Measurements from ENCODE around the gene PLEKHB2. TPM values are rescaled to one million over a fixed set of nuclear protein-coding genes. Genes with fewer than 3 reads are reported as not detected.
A peak's percentile ranks its signal among the peaks of the same experiment; 100 is the strongest.
"Not testable (repeated sequence)": the region's sequence is repeated elsewhere in the genome, so short reads cannot be mapped to it uniquely, and the experiment has no call there.

PLEKHB2 gene
- total RNA-seq, 2 donors from 2014 or later, result 68.1 to 72.6 TPM

- Mint-ChIP-seq H3K4me1 (peaks cover 38% of the 10 kb centered on the region), H3K27me3 (no peaks in the 10 kb centered on the region), H3K27ac (peak overlapping the region; percentile 99), H3K36me3 (ENCODE audit: low read depth) (peaks cover 5% of the 10 kb centered on the region), H3K4me3 (peak overlapping the region; percentile 98)
- no peaks in the 10 kb centered on the region for H3K9me3 ChIP-seq (ENCODE audit: control insufficient read depth, low read length, poor library complexity, severe bottlenecking)
- no peak for ATAC-seq
- DNase-seq, result no peak
Observed at GRCh38 chr2:131105950-131106801, 1.0 kb downstream of the PLEKHB2 start.

GRCh38 chr2:131112529-131112928, 7.4 kb downstream of the PLEKHB2 start:
- H3K27ac Mint-ChIP-seq, result peak overlapping the region; percentile 80
- no peaks in the 10 kb centered on the region for H3K27me3 Mint-ChIP-seq

GRCh38 chr2:131113566-131114227, 8.6 kb downstream of the PLEKHB2 start:
- H3K27ac Mint-ChIP-seq, result peak overlapping the region; percentile 80
- H3K36me3 Mint-ChIP-seq (ENCODE audit: low read depth), result peaks cover 2% of the 10 kb centered on the region
- no peak overlapping the region for H3K4me3 Mint-ChIP-seq
- no peaks in the 10 kb centered on the region for H3K27me3 Mint-ChIP-seq
- no peaks in the 10 kb centered on the region for H3K9me3 ChIP-seq (ENCODE audit: control insufficient read depth, low read length, poor library complexity, severe bottlenecking)
- peaks cover 38% of the 10 kb centered on the region for H3K4me1 Mint-ChIP-seq
- ATAC-seq (no peak), DNase-seq (no peak)

More at GRCh38 chr2:131112529-131112928, 7.4 kb downstream of the PLEKHB2 start:
- H3K9me3 ChIP-seq (ENCODE audit: control insufficient read depth, low read length, poor library complexity, severe bottlenecking), result no peaks in the 10 kb centered on the region
- no peak overlapping the region for H3K4me3 Mint-ChIP-seq
- H3K36me3 Mint-ChIP-seq (ENCODE audit: low read depth), result peaks cover 2% of the 10 kb centered on the region
- H3K4me1 Mint-ChIP-seq, result peaks cover 36% of the 10 kb centered on the region
- ATAC-seq, result no peak
- DNase-seq, result no peak

GRCh38 chr2:131114950-131115349, 9.8 kb downstream of the PLEKHB2 start:
- H3K27me3 Mint-ChIP-seq; H3K36me3 Mint-ChIP-seq (ENCODE audit: low read depth); DNase-seq; H3K27ac Mint-ChIP-seq; H3K9me3 ChIP-seq (ENCODE audit: control insufficient read depth, low read length, poor library complexity, severe bottlenecking); ATAC-seq: not testable (repeated sequence)
- H3K4me3 Mint-ChIP-seq, result peak overlapping the region; percentile 22
- H3K4me1 Mint-ChIP-seq, result peaks cover 36% of the 10 kb centered on the region

GRCh38 chr2:131115752-131116151, 10.6 kb downstream of the PLEKHB2 start:
- no peak overlapping the region for H3K4me3 Mint-ChIP-seq

GRCh38 chr2:131120815-131121317, 15.7 kb downstream of the PLEKHB2 start:
- Mint-ChIP-seq H3K27ac (peak overlapping the region; percentile 14), H3K27me3 (no peaks in the 10 kb centered on the region), H3K36me3 (ENCODE audit: low read depth) (peaks cover 4% of the 10 kb centered on the region), H3K4me3 (no peak overlapping the region), H3K4me1 (peaks cover 19% of the 10 kb centered on the region)
- no peak for DNase-seq
- H3K9me3 ChIP-seq (ENCODE audit: control insufficient read depth, low read length, poor library complexity, severe bottlenecking), result no peaks in the 10 kb centered on the region
- no peak for ATAC-seq

More at GRCh38 chr2:131115752-131116151, 10.6 kb downstream of the PLEKHB2 start:
- no peak for ATAC-seq
- Mint-ChIP-seq H3K36me3 (ENCODE audit: low read depth) (peaks cover 4% of the 10 kb centered on the region), H3K4me1 (peaks cover 36% of the 10 kb centered on the region), H3K27me3 (no peaks in the 10 kb centered on the region), H3K27ac (peak overlapping the region; percentile 24)
- DNase-seq, result no peak
- no peaks in the 10 kb centered on the region for H3K9me3 ChIP-seq (ENCODE audit: control insufficient read depth, low read length, poor library complexity, severe bottlenecking)

- H3K4me1 Mint-ChIP-seq, result peaks cover 19% of the 10 kb centered on the region
- ATAC-seq, result no peak
- no peak overlapping the region for H3K4me3 Mint-ChIP-seq
- DNase-seq, result no peak
- H3K9me3 ChIP-seq (ENCODE audit: control insufficient read depth, low read length, poor library complexity, severe bottlenecking), result no peaks in the 10 kb centered on the region
- H3K27ac Mint-ChIP-seq, result no peak overlapping the region
- peaks cover 6% of the 10 kb centered on the region for H3K36me3 Mint-ChIP-seq (ENCODE audit: low read depth)
- no peaks in the 10 kb centered on the region for H3K27me3 Mint-ChIP-seq
Observed at GRCh38 chr2:131121464-131121863, 16.3 kb downstream of the PLEKHB2 start.

- Mint-ChIP-seq H3K4me1 (peaks cover 16% of the 10 kb centered on the region), H3K4me3 (no peak overlapping the region), H3K27ac (no peak overlapping the region), H3K27me3 (no peaks in the 10 kb centered on the region), H3K36me3 (ENCODE audit: low read depth) (peaks cover 6% of the 10 kb centered on the region)
- no peaks in the 10 kb centered on the region for H3K9me3 ChIP-seq (ENCODE audit: control insufficient read depth, low read length, poor library complexity, severe bottlenecking)
- no peak for DNase-seq
- ATAC-seq, result no peak
Observed at GRCh38 chr2:131122496-131122895, 17.4 kb downstream of the PLEKHB2 start.

GRCh38 chr2:131123192-131123591, 18.1 kb downstream of the PLEKHB2 start:
- H3K27me3 Mint-ChIP-seq, result no peaks in the 10 kb centered on the region
- H3K4me3 Mint-ChIP-seq, result no peak overlapping the region
- no peaks in the 10 kb centered on the region for H3K9me3 ChIP-seq (ENCODE audit: control insufficient read depth, low read length, poor library complexity, severe bottlenecking)
- DNase-seq (no peak), ATAC-seq (no peak)
- H3K4me1 Mint-ChIP-seq, result peaks cover 14% of the 10 kb centered on the region
- no peak overlapping the region for H3K27ac Mint-ChIP-seq
- H3K36me3 Mint-ChIP-seq (ENCODE audit: low read depth), result peaks cover 6% of the 10 kb centered on the region

GRCh38 chr2:131125195-131125757, 20.1 kb downstream of the PLEKHB2 start:
- no peak overlapping the region for H3K27ac Mint-ChIP-seq

GRCh38 chr2:131126436-131126835, 21.3 kb downstream of the PLEKHB2 start:
- ATAC-seq (no peak), DNase-seq (no peak)
- H3K36me3 Mint-ChIP-seq (ENCODE audit: low read depth), result peaks cover 11% of the 10 kb centered on the region
- H3K9me3 ChIP-seq (ENCODE audit: control insufficient read depth, low read length, poor library complexity, severe bottlenecking), result no peaks in the 10 kb centered on the region
- no peak overlapping the region for H3K27ac Mint-ChIP-seq
- no peaks in the 10 kb centered on the region for H3K27me3 Mint-ChIP-seq
- no peak overlapping the region for H3K4me3 Mint-ChIP-seq
- peaks cover 6% of the 10 kb centered on the region for H3K4me1 Mint-ChIP-seq

More at GRCh38 chr2:131125195-131125757, 20.1 kb downstream of the PLEKHB2 start:
- no peaks in the 10 kb centered on the region for H3K27me3 Mint-ChIP-seq
- no peak for DNase-seq
- H3K36me3 Mint-ChIP-seq (ENCODE audit: low read depth), result peaks cover 14% of the 10 kb centered on the region
- H3K4me1 Mint-ChIP-seq, result peaks cover 12% of the 10 kb centered on the region
- H3K9me3 ChIP-seq (ENCODE audit: control insufficient read depth, low read length, poor library complexity, severe bottlenecking), result no peaks in the 10 kb centered on the region
- ATAC-seq, result no peak
- no peak overlapping the region for H3K4me3 Mint-ChIP-seq

- Mint-ChIP-seq H3K36me3 (ENCODE audit: low read depth) (peaks cover 11% of the 10 kb centered on the region), H3K27ac (no peak overlapping the region), H3K4me1 (peaks cover 6% of the 10 kb centered on the region), H3K27me3 (no peaks in the 10 kb centered on the region), H3K4me3 (no peak overlapping the region)
- H3K9me3 ChIP-seq (ENCODE audit: control insufficient read depth, low read length, poor library complexity, severe bottlenecking), result no peaks in the 10 kb centered on the region
- ATAC-seq (no peak), DNase-seq (no peak)
Observed at GRCh38 chr2:131127076-131127475, 21.9 kb downstream of the PLEKHB2 start.

GRCh38 chr2:131127981-131128380, 22.8 kb downstream of the PLEKHB2 start:
- no peak overlapping the region for H3K27ac Mint-ChIP-seq
- no peaks in the 10 kb centered on the region for H3K27me3 Mint-ChIP-seq

More at GRCh38 chr2:131127981-131128380, 22.8 kb downstream of the PLEKHB2 start:
- Mint-ChIP-seq H3K4me3 (no peak overlapping the region), H3K4me1 (peaks cover 4% of the 10 kb centered on the region), H3K36me3 (ENCODE audit: low read depth) (peaks cover 11% of the 10 kb centered on the region)
- H3K9me3 ChIP-seq (ENCODE audit: control insufficient read depth, low read length, poor library complexity, severe bottlenecking), result no peaks in the 10 kb centered on the region
- ATAC-seq (no peak), DNase-seq (no peak)
